Activated naive CD4-positive, alpha-beta T cell treated with anti-CD3 and anti-CD28 coated beads, Interleukin-2, amount 10 ng/mL, durations not matched to agents 7 days and 5 days (primary cell): ENCODE measurements around the gene GNB5.
A peak's percentile ranks its signal among the peaks of the same experiment; 100 is the strongest.
"Not testable (repeated sequence)": the region's sequence is repeated elsewhere in the genome, so short reads cannot be mapped to it uniquely, and the experiment has no call there.

Experiments
- CTCF ChIA-PET: fragments of 350-600 bp; sonication (Branson Sonifier 250); formaldehyde crosslinking; loops from one replicate; lab custom pipeline; 2021; ENCODE audit warnings: antibody characterized with exemption; lab: Charles Lee
- DNase-seq: peaks from one replicate; pipeline ENCODE4 v3.0.0-alpha.2; 2020
- H3K27ac Mint-ChIP-seq: one replicate; pipeline ENCODE4 v1.8.0; 2021; ENCODE audit warnings: mild to moderate bottlenecking, moderate library complexity, mixed read lengths
- H3K27me3 Mint-ChIP-seq: one replicate; pipeline ENCODE4 v1.8.0; 2021; ENCODE audit warnings: mild to moderate bottlenecking, mixed read lengths
- H3K36me3 Mint-ChIP-seq: one replicate; pipeline ENCODE4 v1.8.0; 2021; ENCODE audit warnings: mixed read lengths
- H3K4me1 Mint-ChIP-seq: one replicate; pipeline ENCODE4 v1.8.0; 2021; ENCODE audit warnings: mixed read lengths
- H3K4me3 Mint-ChIP-seq: one replicate; pipeline ENCODE4 v1.8.0; 2021; ENCODE audit warnings: mild to moderate bottlenecking, moderate library complexity, mixed read lengths
- H3K9me3 Mint-ChIP-seq: one replicate; pipeline ENCODE4 v1.8.0; 2021; ENCODE audit warnings: mixed read lengths

GNB5 gene

GRCh38 chr15:52191207-52191606, at the start of gene GNB5:
GNB5 (minus strand) TSS chr15:52191392; CDS start chr15:52184676, 6,716 bp downstream.
- Mint-ChIP-seq H3K9me3 (no peaks in the 10 kb centered on the region), H3K4me1 (no peaks in the 10 kb centered on the region), H3K36me3 (no peaks in the 10 kb centered on the region), H3K27me3 (peaks cover 1% of the 10 kb centered on the region), H3K4me3 (no peak within 1 kb of the TSS), H3K27ac (no peak within 1 kb of the TSS)
- CTCF ChIA-PET = no interaction called here
- no peak for DNase-seq

- H3K27me3 Mint-ChIP-seq = no peaks in the 10 kb centered on the region
- peaks cover 38% of the 10 kb centered on the region for H3K4me1 Mint-ChIP-seq
- H3K9me3 Mint-ChIP-seq = no peaks in the 10 kb centered on the region
- H3K4me3 Mint-ChIP-seq = no peak overlapping the region
- no peak for DNase-seq
- H3K27ac Mint-ChIP-seq = no peak overlapping the region
- peaks cover 5% of the 10 kb centered on the region for H3K36me3 Mint-ChIP-seq
- CTCF ChIA-PET = interaction anchor here (1.4 to 2.5 kb wide), 3 partner anchors 11 to 494 kb away, joined by 3 to 7 read pairs (median 3); no protein-coding TSS in a partner anchor
Measured at GRCh38 chr15:52240166-52240565, 49.0 kb upstream of the GNB5 start.

- peaks cover 46% of the 10 kb centered on the region for H3K4me1 Mint-ChIP-seq
- DNase-seq, H3K4me3 Mint-ChIP-seq, H3K27me3 Mint-ChIP-seq, H3K36me3 Mint-ChIP-seq, H3K27ac Mint-ChIP-seq, H3K9me3 Mint-ChIP-seq: not testable (repeated sequence)
- CTCF ChIA-PET = interaction anchor here (1.2 to 1.4 kb wide), 2 partner anchors 14 to 495 kb away, joined by 3 to 4 read pairs; no protein-coding TSS in a partner anchor
Measured at GRCh38 chr15:52238989-52239525, 47.9 kb upstream of the GNB5 start.

- Mint-ChIP-seq H3K27me3 (no peaks in the 10 kb centered on the region), H3K9me3 (no peaks in the 10 kb centered on the region), H3K4me3 (no peak overlapping the region), H3K4me1 (peaks cover 50% of the 10 kb centered on the region), H3K36me3 (peaks cover 6% of the 10 kb centered on the region), H3K27ac (no peak overlapping the region)
- CTCF ChIA-PET = interaction anchor here (1.2 kb wide), 1 partner anchor 13 kb away, joined by 4 read pairs; no protein-coding TSS in a partner anchor
- DNase-seq = no peak
Measured at GRCh38 chr15:52238149-52238548, 47.0 kb upstream of the GNB5 start.

- no peaks in the 10 kb centered on the region for H3K27me3 Mint-ChIP-seq
- H3K36me3 Mint-ChIP-seq = peaks cover 3% of the 10 kb centered on the region
- H3K4me3 Mint-ChIP-seq = no peak overlapping the region
- no peaks in the 10 kb centered on the region for H3K9me3 Mint-ChIP-seq
- no peak for DNase-seq
- peaks cover 48% of the 10 kb centered on the region for H3K4me1 Mint-ChIP-seq
- CTCF ChIA-PET = interaction anchor here (1.0 to 3.4 kb wide), 2 partner anchors 22 to 28 kb away, joined by 3 to 9 read pairs; no protein-coding TSS in a partner anchor
- H3K27ac Mint-ChIP-seq = peak overlapping the region; percentile 97
Measured at GRCh38 chr15:52236013-52236412, 44.8 kb upstream of the GNB5 start.

- Mint-ChIP-seq H3K27ac (peak overlapping the region; percentile 97), H3K9me3 (no peaks in the 10 kb centered on the region), H3K27me3 (no peaks in the 10 kb centered on the region), H3K4me3 (no peak overlapping the region), H3K36me3 (peaks cover 3% of the 10 kb centered on the region), H3K4me1 (peaks cover 45% of the 10 kb centered on the region)
- peak; percentile 65 for DNase-seq
- CTCF ChIA-PET = interaction anchor here (1.0 to 3.4 kb wide), 2 partner anchors 21 to 26 kb away, joined by 3 to 9 read pairs; no protein-coding TSS in a partner anchor
Measured at GRCh38 chr15:52234596-52235541, 43.7 kb upstream of the GNB5 start.

- Mint-ChIP-seq H3K4me1 (peaks cover 45% of the 10 kb centered on the region), H3K4me3 (no peak overlapping the region), H3K36me3 (peaks cover 3% of the 10 kb centered on the region), H3K9me3 (no peaks in the 10 kb centered on the region), H3K27ac (peak overlapping the region; percentile 97), H3K27me3 (no peaks in the 10 kb centered on the region)
- DNase-seq = no peak
- CTCF ChIA-PET = interaction anchor here (0.6 to 3.4 kb wide), 4 partner anchors 10 to 260 kb away, joined by 3 to 9 read pairs (median 6); no protein-coding TSS in a partner anchor
Measured at GRCh38 chr15:52233405-52233804, 42.2 kb upstream of the GNB5 start.

- no peak for DNase-seq
- Mint-ChIP-seq H3K36me3 (peaks cover 2% of the 10 kb centered on the region), H3K4me3 (no peak overlapping the region), H3K27me3 (no peaks in the 10 kb centered on the region), H3K27ac (peak overlapping the region; percentile 45), H3K4me1 (peaks cover 45% of the 10 kb centered on the region), H3K9me3 (no peaks in the 10 kb centered on the region)
- CTCF ChIA-PET = interaction anchor here (0.7 to 1.6 kb wide), 2 partner anchors 15 to 46 kb away, joined by 3 to 4 read pairs; no protein-coding TSS in a partner anchor
Measured at GRCh38 chr15:52232327-52232726, 41.1 kb upstream of the GNB5 start.

- peaks cover 33% of the 10 kb centered on the region for H3K4me1 Mint-ChIP-seq
- no peak overlapping the region for H3K27ac Mint-ChIP-seq
- no peak for DNase-seq
- H3K4me3 Mint-ChIP-seq = no peak overlapping the region
- CTCF ChIA-PET = interaction anchor here (0.8 to 5.5 kb wide), 4 partner anchors 13 to 504 kb away, joined by 3 to 35 read pairs (median 3); no protein-coding TSS in a partner anchor
- no peaks in the 10 kb centered on the region for H3K27me3 Mint-ChIP-seq
- H3K9me3 Mint-ChIP-seq = no peaks in the 10 kb centered on the region
- peaks cover 2% of the 10 kb centered on the region for H3K36me3 Mint-ChIP-seq
Measured at GRCh38 chr15:52230073-52230472, 38.9 kb upstream of the GNB5 start.

GRCh38 chr15:52228921-52229320, 37.7 kb upstream of the GNB5 start:
- Mint-ChIP-seq H3K4me1 (peaks cover 27% of the 10 kb centered on the region), H3K27ac (no peak overlapping the region), H3K4me3 (no peak overlapping the region), H3K36me3 (no peaks in the 10 kb centered on the region), H3K9me3 (no peaks in the 10 kb centered on the region), H3K27me3 (no peaks in the 10 kb centered on the region)
- no peak for DNase-seq
- CTCF ChIA-PET = interaction anchor here (1.1 to 5.5 kb wide), 6 partner anchors 11 to 90 kb away, joined by 3 to 35 read pairs (median 6); no protein-coding TSS in a partner anchor

- CTCF ChIA-PET = interaction anchor here (0.6 to 5.5 kb wide), 24 partner anchors 10 to 327 kb away, joined by 3 to 35 read pairs (median 4); no protein-coding TSS in a partner anchor
- Mint-ChIP-seq H3K9me3 (no peaks in the 10 kb centered on the region), H3K27ac (no peak overlapping the region), H3K27me3 (no peaks in the 10 kb centered on the region), H3K36me3 (peaks cover 7% of the 10 kb centered on the region), H3K4me1 (peaks cover 30% of the 10 kb centered on the region), H3K4me3 (no peak overlapping the region)
- DNase-seq = peak; percentile 82
Measured at GRCh38 chr15:52227456-52227855, 36.3 kb upstream of the GNB5 start.

GRCh38 chr15:52225230-52225629, 34.0 kb upstream of the GNB5 start:
- H3K27ac Mint-ChIP-seq = no peak overlapping the region
- H3K36me3 Mint-ChIP-seq = peaks cover 17% of the 10 kb centered on the region
- no peak overlapping the region for H3K4me3 Mint-ChIP-seq
- DNase-seq = no peak
- H3K27me3 Mint-ChIP-seq = no peaks in the 10 kb centered on the region
- CTCF ChIA-PET = interaction anchor here (0.8 to 5.5 kb wide), 9 partner anchors 8 to 510 kb away, joined by 3 to 35 read pairs (median 3); no protein-coding TSS in a partner anchor
- H3K4me1 Mint-ChIP-seq = peaks cover 38% of the 10 kb centered on the region
- H3K9me3 Mint-ChIP-seq = no peaks in the 10 kb centered on the region

- CTCF ChIA-PET = interaction anchor here (0.8 to 1.0 kb wide), 3 partner anchors 16 to 146 kb away, joined by 3 read pairs; no protein-coding TSS in a partner anchor
- Mint-ChIP-seq H3K9me3 (no peaks in the 10 kb centered on the region), H3K36me3 (peaks cover 17% of the 10 kb centered on the region), H3K4me3 (no peak overlapping the region), H3K27me3 (no peaks in the 10 kb centered on the region), H3K27ac (no peak overlapping the region), H3K4me1 (peaks cover 45% of the 10 kb centered on the region)
- no peak for DNase-seq
Measured at GRCh38 chr15:52224211-52224610, 33.0 kb upstream of the GNB5 start.

GRCh38 chr15:52221730-52222129, 30.5 kb upstream of the GNB5 start:
- Mint-ChIP-seq H3K9me3 (no peaks in the 10 kb centered on the region), H3K27ac (peak overlapping the region; percentile 89), H3K27me3 (no peaks in the 10 kb centered on the region), H3K4me3 (peak overlapping the region; percentile 82), H3K4me1 (peaks cover 48% of the 10 kb centered on the region), H3K36me3 (peaks cover 17% of the 10 kb centered on the region)
- CTCF ChIA-PET = interaction anchor here (0.9 to 2.1 kb wide), 3 partner anchors 8 to 59 kb away, joined by 4 to 9 read pairs (median 9); no protein-coding TSS in a partner anchor
- DNase-seq = no peak
